ENCODE data around the gene MED15. TPM values are rescaled to one million over a fixed set of nuclear protein-coding genes. Genes with fewer than 3 reads are reported as not detected.
A peak's percentile ranks its signal among the peaks of the same experiment; 100 is the strongest.

MED15 gene
- total RNA-seq, 1 experiment from 2014 or later: 59.3 TPM

DNA sequence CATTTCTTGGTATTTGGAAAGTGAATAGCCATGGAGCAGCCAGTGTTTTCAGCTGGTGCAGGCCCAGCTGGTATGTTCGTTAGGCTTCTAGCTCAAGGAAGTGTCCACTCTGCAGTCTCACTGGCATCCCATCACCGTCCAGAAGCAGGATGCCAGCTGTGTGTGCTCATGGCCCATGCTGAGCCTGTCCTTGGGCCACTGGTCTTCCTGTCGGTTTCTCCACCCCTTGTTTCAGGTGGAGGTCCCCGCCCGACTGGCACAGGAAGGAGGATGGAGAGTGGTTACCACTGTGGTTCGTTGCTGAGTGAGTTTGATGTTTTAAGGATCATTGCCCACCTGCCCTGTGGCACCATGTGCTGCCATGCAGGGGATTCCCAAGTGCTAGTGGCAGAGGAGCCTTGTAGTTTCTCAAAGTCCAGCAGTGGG, 63.7 kb downstream of the MED15 start:
- Histone ChIP-seq H3K36me3 (ENCODE audit: control insufficient read depth, insufficient read depth, low read length) (peaks cover 6% of the 10 kb centered on the region; the same call in 1 of the 2 replicates), H3K27me3 (ENCODE audit: control insufficient read depth, insufficient read depth, low read length) (no peaks in the 10 kb centered on the region), H3K27ac (ENCODE audit: low read length) (no peak overlapping the region), H3K4me1 (ENCODE audit: control insufficient read depth, insufficient read depth, low read length) (no peaks in the 10 kb centered on the region), H3K4me3 (ENCODE audit: low read depth in 2 of 2, low read length in 2 of 2) (no peak overlapping the region), H3K9me3 (ENCODE audit: control insufficient read depth, insufficient read depth, low read depth, low read length) (no peaks in the 10 kb centered on the region)
- TF ChIP-seq TCF7L2 (IDR thresholded peaks at IDR 0.05; ENCODE audit: low read depth, low read length) (no peak), SIN3A (IDR thresholded peaks at IDR 0.05; ENCODE audit: borderline replicate concordance, insufficient read depth, low read depth, low read length) (no peak), POLR2AphosphoS5 (IDR thresholded peaks at IDR 0.05; ENCODE audit: low read depth, low read length) (no peak)
- TF ChIP-seq, protein P1, sequence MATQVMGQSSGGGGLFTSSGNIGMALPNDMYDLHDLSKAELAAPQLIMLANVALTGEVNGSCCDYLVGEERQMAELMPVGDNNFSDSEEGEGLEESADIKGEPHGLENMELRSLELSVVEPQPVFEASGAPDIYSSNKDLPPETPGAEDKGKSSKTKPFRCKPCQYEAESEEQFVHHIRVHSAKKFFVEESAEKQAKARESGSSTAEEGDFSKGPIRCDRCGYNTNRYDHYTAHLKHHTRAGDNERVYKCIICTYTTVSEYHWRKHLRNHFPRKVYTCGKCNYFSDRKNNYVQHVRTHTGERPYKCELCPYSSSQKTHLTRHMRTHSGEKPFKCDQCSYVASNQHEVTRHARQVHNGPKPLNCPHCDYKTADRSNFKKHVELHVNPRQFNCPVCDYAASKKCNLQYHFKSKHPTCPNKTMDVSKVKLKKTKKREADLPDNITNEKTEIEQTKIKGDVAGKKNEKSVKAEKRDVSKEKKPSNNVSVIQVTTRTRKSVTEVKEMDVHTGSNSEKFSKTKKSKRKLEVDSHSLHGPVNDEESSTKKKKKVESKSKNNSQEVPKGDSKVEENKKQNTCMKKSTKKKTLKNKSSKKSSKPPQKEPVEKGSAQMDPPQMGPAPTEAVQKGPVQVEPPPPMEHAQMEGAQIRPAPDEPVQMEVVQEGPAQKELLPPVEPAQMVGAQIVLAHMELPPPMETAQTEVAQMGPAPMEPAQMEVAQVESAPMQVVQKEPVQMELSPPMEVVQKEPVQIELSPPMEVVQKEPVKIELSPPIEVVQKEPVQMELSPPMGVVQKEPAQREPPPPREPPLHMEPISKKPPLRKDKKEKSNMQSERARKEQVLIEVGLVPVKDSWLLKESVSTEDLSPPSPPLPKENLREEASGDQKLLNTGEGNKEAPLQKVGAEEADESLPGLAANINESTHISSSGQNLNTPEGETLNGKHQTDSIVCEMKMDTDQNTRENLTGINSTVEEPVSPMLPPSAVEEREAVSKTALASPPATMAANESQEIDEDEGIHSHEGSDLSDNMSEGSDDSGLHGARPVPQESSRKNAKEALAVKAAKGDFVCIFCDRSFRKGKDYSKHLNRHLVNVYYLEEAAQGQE (IDR thresholded peaks at IDR 0.05; ENCODE audit: insufficient read depth in 1 of 2, low read depth in 2 of 2, low read length in 1 of 2): no peak
- TF ChIP-seq, protein P2, sequence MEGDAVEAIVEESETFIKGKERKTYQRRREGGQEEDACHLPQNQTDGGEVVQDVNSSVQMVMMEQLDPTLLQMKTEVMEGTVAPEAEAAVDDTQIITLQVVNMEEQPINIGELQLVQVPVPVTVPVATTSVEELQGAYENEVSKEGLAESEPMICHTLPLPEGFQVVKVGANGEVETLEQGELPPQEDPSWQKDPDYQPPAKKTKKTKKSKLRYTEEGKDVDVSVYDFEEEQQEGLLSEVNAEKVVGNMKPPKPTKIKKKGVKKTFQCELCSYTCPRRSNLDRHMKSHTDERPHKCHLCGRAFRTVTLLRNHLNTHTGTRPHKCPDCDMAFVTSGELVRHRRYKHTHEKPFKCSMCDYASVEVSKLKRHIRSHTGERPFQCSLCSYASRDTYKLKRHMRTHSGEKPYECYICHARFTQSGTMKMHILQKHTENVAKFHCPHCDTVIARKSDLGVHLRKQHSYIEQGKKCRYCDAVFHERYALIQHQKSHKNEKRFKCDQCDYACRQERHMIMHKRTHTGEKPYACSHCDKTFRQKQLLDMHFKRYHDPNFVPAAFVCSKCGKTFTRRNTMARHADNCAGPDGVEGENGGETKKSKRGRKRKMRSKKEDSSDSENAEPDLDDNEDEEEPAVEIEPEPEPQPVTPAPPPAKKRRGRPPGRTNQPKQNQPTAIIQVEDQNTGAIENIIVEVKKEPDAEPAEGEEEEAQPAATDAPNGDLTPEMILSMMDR (IDR thresholded peaks at IDR 0.05): no peak
- ATAC-seq (no peak), DNase-seq (ENCODE audit: low read depth, low spot score) (no peak)
- POLR2A ChIA-PET: no interaction called here
- CTCF ChIA-PET: no interaction called here
- BruUV-seq (replicated peaks): no TSS peak
- in situ Hi-C loops (cut with HindIII; ENCODE audit: low pct_unique_long_range_greater_than_20kb, low sequenced_read_pairs) (no loop called here), intact Hi-C loops (cut with micrococcal nuclease; ENCODE audit: unreplicated experiment) (no loop called here)

DNA sequence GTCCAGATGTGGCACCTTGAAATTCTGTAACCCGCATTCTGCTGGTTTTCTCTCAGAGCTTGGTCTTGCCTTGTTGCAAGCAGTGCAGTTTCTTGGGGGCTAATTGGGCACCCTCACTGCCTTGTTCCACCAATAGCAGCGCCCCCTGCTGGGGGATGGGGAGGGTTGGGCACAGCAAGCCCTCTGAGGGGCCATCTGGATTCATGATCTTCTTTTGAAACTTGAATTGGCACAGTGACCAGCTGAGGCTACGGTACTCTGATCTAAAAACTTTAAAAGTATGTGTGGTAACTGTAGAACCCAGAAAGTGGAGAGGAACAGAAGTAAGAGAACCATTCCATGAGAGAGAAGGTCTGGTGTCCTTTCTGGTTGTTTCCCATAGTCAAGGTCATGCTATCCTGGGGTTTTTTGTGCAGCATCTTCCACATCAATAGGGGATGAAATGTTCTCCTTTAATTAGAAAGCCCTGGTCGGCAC, 64.2 kb downstream of the MED15 start:
- H3K9me3 ChIP-seq (ENCODE audit: control insufficient read depth, insufficient read depth, low read depth, low read length): no peaks in the 10 kb centered on the region
- no TSS peak for BruUV-seq (replicated peaks)
- no peaks in the 10 kb centered on the region for H3K4me1 ChIP-seq (ENCODE audit: control insufficient read depth, insufficient read depth, low read length)
- ChIA-PET CTCF (interaction anchor here (0.5 kb wide), 1 partner anchor 143 kb away, joined by 6 read pairs; no protein-coding TSS in a partner anchor), POLR2A (no interaction called here)
- no peak overlapping the region for H3K4me3 ChIP-seq (ENCODE audit: low read depth in 2 of 2, low read length in 2 of 2)
- DNase-seq (ENCODE audit: low read depth, low spot score): peak; percentile 13
- H3K27ac ChIP-seq (ENCODE audit: low read length): no peak overlapping the region
- no peak for ATAC-seq
- H3K36me3 ChIP-seq (ENCODE audit: control insufficient read depth, insufficient read depth, low read length): peaks cover 6% of the 10 kb centered on the region; the same call in 1 of the 2 replicates
- in situ Hi-C loops (cut with HindIII; ENCODE audit: low pct_unique_long_range_greater_than_20kb, low sequenced_read_pairs) (no loop called here), intact Hi-C loops (cut with micrococcal nuclease; ENCODE audit: unreplicated experiment) (no loop called here)
- no peaks in the 10 kb centered on the region for H3K27me3 ChIP-seq (ENCODE audit: control insufficient read depth, insufficient read depth, low read length)
- TF ChIP-seq, protein P1 (IDR thresholded peaks at IDR 0.05; ENCODE audit: insufficient read depth in 1 of 2, low read depth in 2 of 2, low read length in 1 of 2): no peak
- TF ChIP-seq, protein P2 (IDR thresholded peaks at IDR 0.05): peak; percentile 84
